ENCODE data around the gene SASH1.

The SASH1 gene

DNA sequence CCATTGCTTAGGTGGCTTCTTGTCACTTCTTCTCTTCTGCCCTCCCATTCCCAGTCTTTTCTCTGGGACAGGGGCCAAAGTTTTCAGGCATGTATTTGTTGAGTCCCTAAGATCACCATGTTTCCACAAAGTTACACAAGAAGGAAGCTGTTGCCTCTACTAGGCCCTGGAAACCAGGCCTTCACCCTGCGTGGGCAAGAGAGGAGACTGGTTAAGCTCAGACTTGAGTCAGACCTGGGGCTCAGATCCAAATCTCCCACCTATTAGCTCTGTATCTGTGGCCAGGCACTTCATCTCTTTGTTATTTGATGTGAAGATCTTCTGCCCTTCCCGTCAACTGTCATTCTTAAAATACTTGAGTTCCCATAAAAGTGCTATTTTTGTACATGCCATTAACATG lies 154.6 kb downstream of the SASH1 start:
- peak; percentile 100 for DNase-seq (ENCODE audit: low read depth)

- DNase-seq (ENCODE audit: low read depth), result no peak
These were observed 155.1 kb downstream of the SASH1 start for GRCh38 chr6:148497717-148498116.

GRCh38 chr6:148500402-148500801 lies 157.8 kb downstream of the SASH1 start:
- no peak for DNase-seq (ENCODE audit: low read depth)

- DNase-seq (ENCODE audit: low read depth), result peak; percentile 100
These were observed 158.5 kb downstream of the SASH1 start for GRCh38 chr6:148501178-148501590.

DNA sequence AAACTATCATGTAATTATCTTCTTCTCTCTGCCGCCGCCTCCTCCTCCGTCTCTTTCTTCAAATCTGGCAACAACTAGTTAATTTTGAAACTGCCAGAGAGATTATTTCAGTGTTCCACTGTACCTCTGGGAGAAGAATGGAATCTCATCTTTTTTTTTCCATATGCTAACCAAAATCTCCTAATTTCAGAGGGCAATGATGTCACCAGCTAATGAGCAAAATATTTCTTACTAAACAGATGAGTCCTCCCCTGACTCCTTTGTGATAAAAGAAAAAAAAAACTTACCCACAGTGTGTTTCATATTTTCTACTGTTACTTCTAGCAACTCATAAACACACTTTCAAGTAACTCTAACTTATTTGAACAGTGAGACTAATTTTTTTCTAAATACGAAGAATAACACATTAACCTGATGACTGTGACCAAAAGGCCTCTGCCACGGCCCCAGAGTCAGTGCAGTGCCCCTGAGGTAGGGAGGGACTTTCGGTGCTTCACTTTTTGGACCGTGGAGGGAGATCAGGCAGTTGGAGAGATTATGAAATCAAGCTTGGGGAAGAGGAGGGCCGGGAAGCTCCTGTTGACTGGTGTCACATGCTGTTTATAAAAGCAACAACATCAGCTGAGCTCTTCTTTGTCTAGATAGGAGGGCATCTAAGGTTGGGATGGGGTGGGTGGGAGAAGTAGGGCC lies 159.6 kb downstream of the SASH1 start:
- peak; percentile 74 for DNase-seq (ENCODE audit: low read depth)

GRCh38 chr6:148502773-148503135 lies 160.1 kb downstream of the SASH1 start:
- no peak for DNase-seq (ENCODE audit: low read depth)

DNA sequence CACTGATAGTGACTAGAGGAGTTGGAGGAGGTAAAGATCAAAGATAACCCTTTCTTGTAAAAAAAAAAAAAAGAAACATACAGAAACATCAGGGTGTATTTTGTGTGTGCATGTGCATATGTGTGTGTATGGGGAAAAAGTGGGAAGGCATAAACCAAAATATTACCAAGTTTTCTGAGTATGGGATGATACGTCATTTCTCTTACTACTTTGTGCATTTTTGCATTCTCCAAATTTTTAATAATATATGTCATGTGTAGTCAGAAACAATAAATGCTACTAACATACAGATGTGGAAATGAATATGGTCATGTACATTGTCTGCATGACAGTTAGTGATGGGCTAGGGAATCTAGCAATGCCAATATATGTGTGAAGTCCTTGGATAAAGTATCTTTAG lies 161.1 kb downstream of the SASH1 start:
- no peak for DNase-seq (ENCODE audit: low read depth)

GRCh38 chr6:148507774-148508173 lies 165.1 kb downstream of the SASH1 start:
- peak; percentile 73 for DNase-seq (ENCODE audit: low read depth)

GRCh38 chr6:148508401-148509041 lies 165.9 kb downstream of the SASH1 start:
- peak; percentile 93 for DNase-seq (ENCODE audit: low read depth)

DNA sequence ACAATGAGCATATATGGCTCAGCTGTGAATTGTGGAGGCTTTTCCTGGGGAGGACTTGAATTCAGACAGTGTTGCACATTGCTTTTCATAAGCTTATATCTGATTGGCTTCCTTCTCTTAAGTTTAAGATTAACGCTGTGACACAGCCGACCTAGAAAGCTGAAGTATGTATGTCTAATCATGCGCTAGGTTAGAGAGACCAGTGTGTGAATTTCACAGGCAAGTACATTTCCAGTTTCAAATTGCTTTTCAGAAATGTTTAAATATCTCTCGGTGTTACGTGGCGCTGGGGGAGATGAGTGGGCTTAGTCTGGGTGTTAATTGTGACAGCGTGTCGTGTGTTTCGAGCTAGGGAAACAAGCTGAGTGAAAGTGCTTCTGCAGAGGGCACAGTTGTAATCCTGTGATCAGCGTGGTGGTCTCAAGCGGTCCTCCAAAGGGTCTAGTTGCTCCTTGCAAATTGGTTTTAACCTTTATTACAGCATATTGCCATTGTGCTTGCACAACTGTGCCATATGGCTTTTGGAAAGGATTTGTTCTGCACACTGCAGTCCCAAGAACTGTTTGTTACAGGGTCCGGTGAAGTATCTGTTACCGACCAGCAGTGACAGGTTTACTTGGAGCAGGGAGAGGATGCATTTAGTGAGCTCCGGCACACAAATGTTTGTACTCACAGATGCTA lies 166.6 kb downstream of the SASH1 start:
- peak; percentile 71 for DNase-seq (ENCODE audit: low read depth)

- DNase-seq (ENCODE audit: low read depth), result peak; percentile 99
These were observed 167.4 kb downstream of the SASH1 start for GRCh38 chr6:148509800-148510581.

DNA sequence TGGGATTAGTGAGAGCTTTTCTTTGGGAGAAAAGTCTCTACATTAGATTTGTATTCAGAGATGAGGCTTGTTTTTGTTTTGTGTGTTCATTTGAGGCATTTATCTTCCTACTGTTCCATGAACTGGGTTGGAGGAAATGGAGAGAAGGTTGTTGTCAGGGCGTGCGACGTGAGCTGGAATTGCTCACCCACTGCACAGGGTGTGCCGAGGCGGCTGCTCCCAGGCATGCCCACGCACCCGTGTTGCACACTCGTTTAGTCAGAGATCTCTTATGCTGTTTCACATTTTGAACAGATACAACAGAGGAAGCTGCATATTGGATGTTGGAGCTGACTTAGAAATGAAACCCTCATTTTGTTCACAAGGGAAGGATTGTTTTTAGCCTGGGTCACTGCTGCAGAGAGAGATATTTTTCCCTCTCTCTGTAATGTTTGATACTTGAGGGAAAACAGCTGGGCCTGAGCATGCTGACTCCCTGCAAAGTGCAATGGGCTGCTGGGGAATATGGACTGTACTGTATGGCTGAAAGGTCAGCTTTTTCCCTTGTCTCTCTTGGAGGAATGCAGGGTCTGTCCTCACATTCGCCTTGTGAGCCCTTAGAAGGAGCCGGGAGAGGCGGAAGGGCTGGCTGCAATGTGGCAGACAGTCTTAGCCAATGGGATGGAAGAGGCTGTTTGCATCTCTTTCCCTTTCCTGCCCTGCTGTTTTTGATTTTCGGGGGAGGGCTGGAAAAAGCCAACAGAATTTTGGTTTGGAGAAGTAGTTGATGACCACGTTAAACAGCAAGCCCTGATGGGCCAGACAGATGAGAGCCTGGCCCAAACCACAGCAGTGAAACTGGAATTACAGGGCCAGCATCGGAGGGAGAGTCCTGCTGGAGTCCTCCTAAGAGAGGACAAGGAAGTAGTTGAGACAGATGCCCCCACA lies 170.8 kb downstream of the SASH1 start:
- peak; percentile 94 for DNase-seq (ENCODE audit: low read depth)

- peak; percentile 65 for DNase-seq (ENCODE audit: low read depth)
These were observed 171.6 kb downstream of the SASH1 start for GRCh38 chr6:148514091-148514845.

DNA sequence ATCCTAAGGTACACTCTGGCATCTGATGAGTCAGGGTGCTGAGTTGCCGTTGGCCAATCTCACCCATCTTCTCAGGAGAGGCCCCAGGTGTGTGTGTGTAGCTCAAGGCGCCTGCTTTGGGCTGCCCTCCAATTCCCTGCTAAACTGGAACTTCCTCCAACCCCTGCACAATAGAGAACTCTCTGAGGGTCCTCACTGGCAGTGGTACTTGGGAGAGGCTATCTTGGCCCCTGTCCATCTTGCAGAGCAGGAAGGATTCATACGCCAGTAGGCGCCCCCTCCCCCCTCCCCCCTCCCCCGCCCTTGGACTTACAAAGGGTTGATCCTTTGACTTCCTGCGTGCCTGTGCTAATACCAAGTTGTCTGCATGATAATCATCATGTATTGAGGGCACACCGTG lies 173.6 kb downstream of the SASH1 start:
- DNase-seq (ENCODE audit: low read depth), result no peak

DNA sequence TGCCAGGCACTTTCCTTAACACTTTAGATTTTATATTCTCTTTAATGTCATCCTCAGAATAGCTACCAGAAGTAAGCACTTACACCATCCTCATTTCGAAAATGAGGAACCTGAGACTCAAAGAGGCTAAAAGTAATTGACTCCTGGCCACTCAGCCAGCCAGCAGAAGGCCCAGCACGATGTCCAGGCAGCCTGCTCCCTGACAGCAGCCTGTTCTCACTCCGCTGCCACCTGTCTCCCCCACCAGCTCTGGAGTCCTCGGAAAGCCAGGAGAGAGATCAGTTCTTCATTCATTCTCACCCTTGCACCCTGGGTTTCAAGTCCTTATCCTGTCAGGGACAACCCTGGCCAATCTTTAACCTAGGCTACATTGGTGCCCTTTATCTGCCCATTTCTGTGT lies 174.0 kb downstream of the SASH1 start:
- DNase-seq (ENCODE audit: low read depth), result no peak

GRCh38 chr6:148517470-148517869 lies 174.8 kb downstream of the SASH1 start:
- peak; percentile 24 for DNase-seq (ENCODE audit: low read depth)

GRCh38 chr6:148518511-148519156 lies 176.0 kb downstream of the SASH1 start:
- peak; percentile 60 for DNase-seq (ENCODE audit: low read depth)

DNA sequence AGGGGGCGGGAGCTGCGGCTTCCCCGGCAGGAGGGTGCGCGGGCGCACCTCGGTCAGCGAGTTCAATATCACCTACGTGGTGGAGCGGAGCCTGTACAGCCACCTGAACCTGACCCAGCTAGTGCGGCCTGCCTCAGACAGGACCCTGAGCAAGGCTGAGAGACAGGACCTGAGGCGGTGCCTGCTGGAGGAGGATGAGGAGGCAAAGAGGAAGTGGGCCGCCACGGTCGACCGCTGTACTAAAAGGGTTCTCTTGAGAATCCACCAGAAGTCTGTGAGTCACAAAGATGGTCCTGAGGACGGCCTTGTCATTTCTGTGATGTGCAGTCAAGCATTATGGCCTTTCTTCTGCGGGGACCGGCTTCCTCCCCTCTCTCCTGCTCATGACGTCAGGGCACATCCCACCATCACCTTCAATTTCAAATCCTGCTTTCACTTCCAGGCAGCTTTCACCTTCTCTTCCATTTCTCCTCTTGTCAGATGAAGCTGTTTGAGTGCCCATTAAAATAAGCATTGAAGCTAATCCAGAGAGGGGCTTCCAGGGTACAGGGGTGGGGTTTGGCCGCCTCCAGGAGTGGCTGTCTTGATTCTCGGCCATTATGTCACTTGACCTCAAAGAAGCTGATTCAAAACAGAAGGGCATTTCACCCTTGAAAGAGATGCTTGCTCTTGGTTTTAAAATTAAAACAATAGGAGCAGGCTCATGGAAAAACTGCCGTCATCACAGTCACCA lies 177.6 kb downstream of the SASH1 start:
- DNase-seq (ENCODE audit: low read depth), result peak; percentile 46

GRCh38 chr6:148521158-148521557 lies 178.5 kb downstream of the SASH1 start:
- no peak for DNase-seq (ENCODE audit: low read depth)
